Nephron progenitor cell (in vitro differentiated cells): Measurements from ENCODE around the gene ANKRD18A.

Experiments
- DNase-seq: peaks from one replicate; pipeline ENCODE4 v3.0.0; 2021
- H3K27ac Mint-ChIP-seq: 2 replicates; pipeline ENCODE4 v1.8.0; 2021; ENCODE audit warnings: mild to moderate bottlenecking, moderate library complexity, mixed read lengths
- H3K27me3 Mint-ChIP-seq: 2 replicates; pipeline ENCODE4 v1.8.0; 2021; ENCODE audit warnings: mild to moderate bottlenecking, low read depth, mixed read lengths; ENCODE audit not compliant: poor library complexity
- H3K36me3 Mint-ChIP-seq: 2 replicates; pipeline ENCODE4 v1.8.0; 2021; ENCODE audit warnings: low read depth, mixed read lengths
- H3K4me1 Mint-ChIP-seq: 2 replicates; pipeline ENCODE4 v1.8.0; 2021; ENCODE audit warnings: mixed read lengths
- H3K4me3 Mint-ChIP-seq: 2 replicates; pipeline ENCODE4 v1.8.0; 2021; ENCODE audit warnings: mild to moderate bottlenecking, moderate library complexity, mixed read lengths
- H3K9me3 Mint-ChIP-seq: 2 replicates; pipeline ENCODE4 v1.8.0; 2021; ENCODE audit warnings: mild to moderate bottlenecking, moderate library complexity, mixed read lengths
- TF ChIP-seq, protein P1 (sequence below): fragments of 200-600 bp; sonication (generic); IDR thresholded peaks from 2 replicates; pipeline ENCODE4 v1.5.0; 2021; ENCODE audit warnings: antibody characterized with exemption

The ANKRD18A gene

DNA sequence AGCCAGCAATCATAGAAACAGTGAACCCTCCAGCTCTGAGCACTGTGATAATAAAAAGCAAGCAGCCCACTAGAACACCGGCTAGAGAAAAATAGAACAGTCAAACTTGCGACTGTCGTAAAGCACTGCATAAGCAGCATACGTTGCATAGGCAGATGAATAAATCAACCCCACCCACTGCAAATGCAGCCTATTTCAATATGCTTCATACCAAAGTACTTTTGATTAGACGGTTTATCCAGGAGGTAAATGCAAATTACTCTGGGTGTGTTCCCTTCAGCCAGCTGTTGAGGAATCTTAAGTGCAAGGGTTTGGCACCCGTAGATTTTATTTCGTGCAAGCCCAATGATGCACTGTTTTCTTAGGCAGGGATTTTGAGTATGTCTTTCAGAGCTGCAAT is 32.1 kb upstream of the ANKRD18A start:
- TF ChIP-seq, protein P1, sequence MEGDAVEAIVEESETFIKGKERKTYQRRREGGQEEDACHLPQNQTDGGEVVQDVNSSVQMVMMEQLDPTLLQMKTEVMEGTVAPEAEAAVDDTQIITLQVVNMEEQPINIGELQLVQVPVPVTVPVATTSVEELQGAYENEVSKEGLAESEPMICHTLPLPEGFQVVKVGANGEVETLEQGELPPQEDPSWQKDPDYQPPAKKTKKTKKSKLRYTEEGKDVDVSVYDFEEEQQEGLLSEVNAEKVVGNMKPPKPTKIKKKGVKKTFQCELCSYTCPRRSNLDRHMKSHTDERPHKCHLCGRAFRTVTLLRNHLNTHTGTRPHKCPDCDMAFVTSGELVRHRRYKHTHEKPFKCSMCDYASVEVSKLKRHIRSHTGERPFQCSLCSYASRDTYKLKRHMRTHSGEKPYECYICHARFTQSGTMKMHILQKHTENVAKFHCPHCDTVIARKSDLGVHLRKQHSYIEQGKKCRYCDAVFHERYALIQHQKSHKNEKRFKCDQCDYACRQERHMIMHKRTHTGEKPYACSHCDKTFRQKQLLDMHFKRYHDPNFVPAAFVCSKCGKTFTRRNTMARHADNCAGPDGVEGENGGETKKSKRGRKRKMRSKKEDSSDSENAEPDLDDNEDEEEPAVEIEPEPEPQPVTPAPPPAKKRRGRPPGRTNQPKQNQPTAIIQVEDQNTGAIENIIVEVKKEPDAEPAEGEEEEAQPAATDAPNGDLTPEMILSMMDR: no peak
- peaks cover 17% of the 10 kb centered on the region for H3K9me3 Mint-ChIP-seq
- no peak overlapping the region for H3K27ac Mint-ChIP-seq
- peaks cover 6% of the 10 kb centered on the region for H3K36me3 Mint-ChIP-seq
- H3K27me3 Mint-ChIP-seq: peaks cover 8% of the 10 kb centered on the region
- H3K4me1 Mint-ChIP-seq: peaks cover 23% of the 10 kb centered on the region
- DNase-seq: no peak
- no peak overlapping the region for H3K4me3 Mint-ChIP-seq

DNA sequence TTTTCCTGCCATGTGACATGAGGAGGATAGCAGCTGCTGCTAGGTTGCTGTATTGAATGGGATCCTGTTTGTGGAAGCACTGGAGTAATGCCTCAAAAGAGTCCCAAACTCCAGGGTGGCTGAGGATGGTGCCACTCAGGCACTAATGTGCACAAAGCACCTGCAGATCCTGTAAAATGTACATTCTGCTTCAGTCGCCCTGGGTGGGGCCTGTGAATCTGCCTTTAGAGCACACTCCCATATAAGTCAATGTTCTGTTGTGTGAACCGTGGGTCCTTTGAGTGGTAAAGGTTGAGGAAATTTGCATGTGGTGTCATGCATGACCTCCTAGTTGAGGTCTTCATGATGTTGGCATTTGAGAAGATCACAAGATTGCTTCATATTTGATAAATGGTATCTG is 31.6 kb upstream of the ANKRD18A start:
- Mint-ChIP-seq H3K4me3 (no peak overlapping the region), H3K4me1 (peaks cover 23% of the 10 kb centered on the region), H3K9me3 (peaks cover 17% of the 10 kb centered on the region), H3K36me3 (peaks cover 6% of the 10 kb centered on the region), H3K27me3 (peaks cover 8% of the 10 kb centered on the region), H3K27ac (no peak overlapping the region)
- TF ChIP-seq, protein P1: no peak
- no peak for DNase-seq

DNA sequence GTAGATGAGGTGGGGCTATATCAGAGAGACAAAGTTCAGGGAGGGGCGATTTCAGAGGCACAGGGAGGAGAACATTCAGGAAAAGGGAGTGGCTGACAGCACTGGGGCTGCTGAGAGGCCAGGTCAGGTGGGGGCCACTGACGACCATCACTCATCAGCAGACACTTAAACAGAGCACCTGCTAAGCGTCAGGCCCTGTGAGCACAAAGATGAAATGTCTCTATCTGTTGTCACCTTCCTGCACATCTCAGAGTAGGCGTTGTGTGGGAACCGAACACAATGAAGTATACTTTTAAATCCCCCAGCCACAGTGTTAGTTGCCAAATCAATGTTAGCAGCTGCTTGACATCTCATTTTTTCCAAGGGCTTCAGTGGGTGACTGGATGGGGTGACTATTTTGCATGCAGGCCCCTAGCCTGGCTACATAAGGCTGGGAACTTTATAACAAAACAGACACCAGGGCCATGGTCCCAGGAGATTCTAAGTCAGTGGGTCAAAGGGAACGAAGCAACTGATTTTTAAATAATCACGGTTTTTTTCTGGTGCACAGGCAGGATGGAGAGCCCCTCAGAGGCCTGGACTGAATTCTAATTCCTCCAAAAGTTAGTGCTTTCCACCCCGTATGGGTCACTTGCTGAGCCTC is 31.1 kb upstream of the ANKRD18A start:
- Mint-ChIP-seq H3K36me3 (peaks cover 6% of the 10 kb centered on the region), H3K9me3 (peaks cover 17% of the 10 kb centered on the region), H3K4me3 (no peak overlapping the region), H3K4me1 (peaks cover 23% of the 10 kb centered on the region), H3K27ac (no peak overlapping the region), H3K27me3 (peaks cover 8% of the 10 kb centered on the region)
- no peak for DNase-seq
- TF ChIP-seq, protein P1: no peak

DNA sequence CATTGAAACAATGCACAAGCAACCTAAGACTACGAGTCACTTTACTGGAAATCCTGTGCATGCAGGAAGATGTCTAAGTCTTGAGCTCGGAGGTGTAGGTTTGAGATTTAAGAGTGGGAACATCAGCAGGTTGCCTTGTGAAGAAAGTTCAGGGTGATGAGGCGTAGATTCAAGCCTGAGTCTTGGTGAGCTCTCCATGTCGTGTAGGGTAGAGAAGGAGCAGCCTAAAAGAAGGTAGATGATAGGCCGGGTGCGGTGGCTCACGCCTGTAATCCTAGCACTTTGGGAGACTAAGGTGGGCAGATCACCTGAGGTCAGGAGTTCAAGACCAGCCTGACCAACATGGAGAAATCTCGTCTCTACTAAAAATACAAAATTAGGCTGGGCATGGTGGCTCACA is 30.2 kb upstream of the ANKRD18A start:
- H3K4me3 Mint-ChIP-seq: no peak overlapping the region
- H3K27ac Mint-ChIP-seq: no peak overlapping the region
- H3K4me1 Mint-ChIP-seq: peaks cover 23% of the 10 kb centered on the region
- TF ChIP-seq, protein P1: no peak
- no peak for DNase-seq
- peaks cover 17% of the 10 kb centered on the region for H3K9me3 Mint-ChIP-seq
- peaks cover 8% of the 10 kb centered on the region for H3K27me3 Mint-ChIP-seq
- peaks cover 6% of the 10 kb centered on the region for H3K36me3 Mint-ChIP-seq

DNA sequence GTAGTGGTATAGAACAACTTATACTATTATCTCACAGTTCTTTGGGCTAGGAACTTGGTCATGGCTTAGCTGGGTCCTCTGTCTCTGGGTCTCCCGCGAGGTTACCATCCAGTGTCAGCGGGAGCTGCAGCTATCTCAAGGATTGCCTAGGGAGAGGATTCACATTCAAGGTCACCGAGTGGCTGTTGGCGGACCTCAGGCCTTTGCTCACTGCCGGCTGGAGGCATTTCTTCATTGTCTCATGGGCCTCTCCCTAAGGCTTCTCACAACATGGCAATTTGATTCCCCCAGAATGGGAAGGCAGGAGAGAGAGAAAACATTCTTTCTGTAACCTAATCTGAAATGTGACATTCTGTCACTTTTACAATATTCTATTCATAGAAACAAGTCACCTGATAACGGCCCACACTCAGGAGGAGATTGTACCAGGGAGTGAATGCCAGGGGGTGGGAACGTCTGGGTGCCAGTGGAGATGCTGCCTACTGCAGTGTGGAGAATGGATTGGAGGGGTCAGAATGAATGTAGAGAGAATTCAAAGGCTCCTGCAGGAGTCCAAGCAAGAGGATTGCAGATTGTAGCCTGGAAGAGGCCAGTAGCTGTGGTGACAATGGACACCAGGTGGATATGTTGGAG is 29.5 kb upstream of the ANKRD18A start:
- Mint-ChIP-seq H3K27me3 (peaks cover 8% of the 10 kb centered on the region), H3K9me3 (peaks cover 17% of the 10 kb centered on the region), H3K4me1 (peaks cover 23% of the 10 kb centered on the region), H3K4me3 (no peak overlapping the region), H3K36me3 (peaks cover 6% of the 10 kb centered on the region), H3K27ac (no peak overlapping the region)
- TF ChIP-seq, protein P1: no peak
- DNase-seq: no peak

DNA sequence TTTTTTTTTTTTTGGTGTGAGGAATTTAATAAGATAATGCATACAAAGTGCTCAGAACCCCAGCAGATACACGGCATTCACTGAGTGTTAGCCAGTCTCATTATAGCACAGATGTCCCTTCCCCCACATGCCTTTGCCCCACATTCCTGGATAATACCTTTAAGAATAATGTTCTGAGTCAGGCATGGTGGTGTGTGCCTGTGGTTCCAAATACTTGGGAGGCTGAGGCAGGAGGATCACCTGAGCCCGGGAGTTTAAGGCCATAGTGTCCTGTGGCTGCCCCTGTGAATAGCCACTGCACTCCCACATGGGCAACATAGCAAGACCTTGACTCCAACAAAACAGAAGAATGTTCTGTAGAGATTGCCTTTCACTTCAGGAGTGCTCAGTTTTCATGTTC is 24.2 kb upstream of the ANKRD18A start:
- TF ChIP-seq, protein P1: no peak
- peaks cover 18% of the 10 kb centered on the region for H3K4me1 Mint-ChIP-seq
- no peak overlapping the region for H3K4me3 Mint-ChIP-seq
- peaks cover 6% of the 10 kb centered on the region for H3K36me3 Mint-ChIP-seq
- H3K27me3 Mint-ChIP-seq: peaks cover 10% of the 10 kb centered on the region
- peaks cover 10% of the 10 kb centered on the region for H3K9me3 Mint-ChIP-seq
- no peak for DNase-seq
- no peak overlapping the region for H3K27ac Mint-ChIP-seq
